Trophoblast cell (in vitro differentiated cells and primary cell): Measurements from ENCODE around the gene FGF9.

Experiments
- DNase-seq, 2 donors: peaks; one replicate each; pipeline ENCODE4 v3.0.0-alpha.2; 2016
- H2AFZ ChIP-seq: 2 replicates; pipeline ENCODE4 v1.6.1; 2013; ENCODE audit warnings: low read length, moderate library complexity, mild to moderate bottlenecking; ENCODE audit not compliant: insufficient read depth, poor library complexity
- H2AK5ac ChIP-seq: 2 replicates; pipeline ENCODE4 v1.6.1; 2013; ENCODE audit warnings: mild to moderate bottlenecking, low read length
- H2BK120ac ChIP-seq: 2 replicates; pipeline ENCODE4 v1.6.1; 2013; ENCODE audit warnings: low read length, mild to moderate bottlenecking, moderate library complexity; ENCODE audit not compliant: insufficient read depth, poor library complexity
- H2BK12ac ChIP-seq: 2 replicates; pipeline ENCODE4 v1.6.1; 2013; ENCODE audit warnings: mild to moderate bottlenecking, low read length, moderate library complexity
- H2BK5ac ChIP-seq: 2 replicates; pipeline ENCODE4 v1.6.1; 2013; ENCODE audit warnings: low read length, low read depth, moderate library complexity, mild to moderate bottlenecking; ENCODE audit not compliant: poor library complexity
- H3K14ac ChIP-seq: 2 replicates; pipeline ENCODE4 v1.6.1; 2013; ENCODE audit warnings: mild to moderate bottlenecking, low read length
- H3K18ac ChIP-seq: 2 replicates; pipeline ENCODE4 v1.6.1; 2013; ENCODE audit warnings: mild to moderate bottlenecking, low read length
- H3K23ac ChIP-seq: 2 replicates; pipeline ENCODE4 v1.6.1; 2013; ENCODE audit warnings: low read length
- H3K27ac ChIP-seq: 2 replicates; pipeline ENCODE4 v1.5.1; 2013; ENCODE audit warnings: low read depth, mild to moderate bottlenecking, inconsistent platforms, low read length, moderate library complexity
- H3K27me3 ChIP-seq: 2 replicates; pipeline ENCODE4 v1.6.1; 2013; ENCODE audit warnings: inconsistent platforms, mild to moderate bottlenecking, low read length, moderate library complexity; ENCODE audit not compliant: insufficient read depth
- H3K36me3 ChIP-seq, 2 experiments: 1 replicate in 1 of 2; 2 replicates in 1 of 2; pipeline ENCODE4 v1.6.1; 2013; ENCODE audit warnings: low read length in 2 of 2, mild to moderate bottlenecking in 2 of 2, moderate library complexity in 1 of 2; ENCODE audit not compliant: insufficient read depth in 2 of 2, control insufficient read depth in 1 of 2
- H3K4ac ChIP-seq: 2 replicates; pipeline ENCODE4 v1.6.1; 2013; ENCODE audit warnings: low read depth, mild to moderate bottlenecking, low read length, moderate library complexity
- H3K4me1 ChIP-seq, 2 experiments: 1 replicate in 1 of 2; 2 replicates in 1 of 2; pipeline ENCODE4 v1.6.1; 2013; ENCODE audit warnings: low read length in 2 of 2, mild to moderate bottlenecking in 2 of 2, moderate library complexity in 1 of 2; ENCODE audit not compliant: insufficient read depth in 2 of 2, control insufficient read depth in 1 of 2
- H3K4me2 ChIP-seq: 2 replicates; pipeline ENCODE4 v1.6.1; 2013; ENCODE audit warnings: inconsistent platforms, mild to moderate bottlenecking, low read length, moderate library complexity
- H3K4me3 ChIP-seq: 2 replicates; pipeline ENCODE4 v1.5.1; 2013; ENCODE audit warnings: mild to moderate bottlenecking, low read depth, low read length, inconsistent platforms
- H3K79me1 ChIP-seq: one replicate; pipeline ENCODE4 v1.6.1; 2013; ENCODE audit warnings: low read length
- H3K79me2 ChIP-seq: 2 replicates; pipeline ENCODE4 v1.6.1; 2013; ENCODE audit warnings: low read length, mild to moderate bottlenecking; ENCODE audit not compliant: control insufficient read depth, insufficient read depth, poor library complexity
- H3K9ac ChIP-seq: 2 replicates; pipeline ENCODE4 v1.6.1; 2013; ENCODE audit warnings: mild to moderate bottlenecking, low read length
- H3K9me3 ChIP-seq: 2 replicates; pipeline ENCODE4 v1.6.1; 2013; ENCODE audit warnings: low read depth, mild to moderate bottlenecking, control low read depth, inconsistent platforms, low read length; ENCODE audit not compliant: insufficient read depth
- H4K12ac ChIP-seq: 2 replicates; pipeline ENCODE4 v1.6.1; 2013; ENCODE audit warnings: low read depth, mild to moderate bottlenecking, low read length, moderate library complexity
- H4K8ac ChIP-seq: 2 replicates; pipeline ENCODE4 v1.6.1; 2013; ENCODE audit warnings: low read depth, mild to moderate bottlenecking, low read length, moderate library complexity
- H4K91ac ChIP-seq: one replicate; pipeline ENCODE4 v1.6.1; 2013; ENCODE audit warnings: low read depth, mild to moderate bottlenecking, low read length, moderate library complexity
- WGBS: extraction: QIAGEN DNeasy Blood & Tissue Kit; methylation state at CpG from one replicate; pipeline ENCODE4 v1.1.7; 2013; ENCODE audit warnings: missing lambda C conversion rate; ENCODE audit not compliant: insufficient read length, insufficient coverage; ENCODE audit errors: extremely low coverage; 5-methylcytosine and 5-hydroxymethylcytosine counted together

The FGF9 gene

GRCh38 chr13:21701460-21701859 lies 30.6 kb downstream of the FGF9 start:
- Histone ChIP-seq H2BK12ac (no peak overlapping the region), H4K8ac (no peak overlapping the region), H3K79me1 (no peaks in the 10 kb centered on the region), H3K4me3 (no peak overlapping the region), H2BK5ac (no peak overlapping the region), H3K27ac (no peak overlapping the region), H4K12ac (no peak overlapping the region), H3K18ac (no peak overlapping the region), H4K91ac (no peak overlapping the region), H3K4me2 (no peak overlapping the region), H3K14ac (no peak overlapping the region), H3K36me3 (no peaks in the 10 kb centered on the region), H2AK5ac (no peak overlapping the region), H3K4ac (no peak overlapping the region), H3K9ac (no peak overlapping the region), H2BK120ac (no peak overlapping the region), H3K27me3 (no peaks in the 10 kb centered on the region), H2AFZ (no peak overlapping the region), H3K9me3 (no peaks in the 10 kb centered on the region), H3K23ac (no peak overlapping the region), H3K79me2 (no peaks in the 10 kb centered on the region), H3K4me1 (peaks cover 0 to 4% of the 10 kb centered on the region in 2 experiments)
- WGBS, result no CpG with 5 or more reads among the region's 10 CpGs
- DNase-seq, result no peak

GRCh38 chr13:21703846-21704245 lies 33.0 kb downstream of the FGF9 start:
- no peak overlapping the region for H4K91ac ChIP-seq
- no peak overlapping the region for H3K27ac ChIP-seq
- no peak overlapping the region for H4K12ac ChIP-seq
- H3K9me3 ChIP-seq, result no peaks in the 10 kb centered on the region
- no peaks in the 10 kb centered on the region for H3K36me3 ChIP-seq
- peaks cover 0 to 8% of the 10 kb centered on the region in 2 experiments for H3K4me1 ChIP-seq
- no peak overlapping the region for H2BK120ac ChIP-seq
- no peak overlapping the region for H2BK5ac ChIP-seq
- no peak overlapping the region for H3K14ac ChIP-seq
- H3K4me3 ChIP-seq, result no peak overlapping the region
- H3K9ac ChIP-seq, result no peak overlapping the region
- H2BK12ac ChIP-seq, result no peak overlapping the region
- no peak for DNase-seq
- no peaks in the 10 kb centered on the region for H3K79me1 ChIP-seq
- no peak overlapping the region for H3K4me2 ChIP-seq
- WGBS, result no CpG with 5 or more reads among the region's 4 CpGs
- H2AFZ ChIP-seq, result no peak overlapping the region
- H3K18ac ChIP-seq, result no peak overlapping the region
- no peak overlapping the region for H3K4ac ChIP-seq
- H4K8ac ChIP-seq, result no peak overlapping the region
- H3K23ac ChIP-seq, result no peak overlapping the region
- no peaks in the 10 kb centered on the region for H3K27me3 ChIP-seq
- H2AK5ac ChIP-seq, result no peak overlapping the region
- H3K79me2 ChIP-seq, result no peaks in the 10 kb centered on the region

- DNase-seq, result peak; percentile 15 to 60
- Histone ChIP-seq H2AK5ac (no peak overlapping the region), H3K14ac (no peak overlapping the region), H4K8ac (no peak overlapping the region), H2AFZ (no peak overlapping the region), H3K27ac (no peak overlapping the region), H3K4me2 (no peak overlapping the region), H4K12ac (no peak overlapping the region), H3K4ac (no peak overlapping the region), H3K9ac (no peak overlapping the region), H3K23ac (no peak overlapping the region), H3K18ac (no peak overlapping the region), H3K9me3 (peaks cover 2% of the 10 kb centered on the region), H2BK5ac (no peak overlapping the region), H2BK120ac (no peak overlapping the region), H3K4me3 (no peak overlapping the region), H3K79me1 (no peaks in the 10 kb centered on the region), H3K79me2 (no peaks in the 10 kb centered on the region), H3K36me3 (no peaks in the 10 kb centered on the region), H4K91ac (no peak overlapping the region), H3K27me3 (no peaks in the 10 kb centered on the region), H2BK12ac (no peak overlapping the region), H3K4me1 (peaks cover 0 to 8% of the 10 kb centered on the region in 2 experiments)
- WGBS, result no CpG with 5 or more reads among the region's 3 CpGs
Observed at GRCh38 chr13:21707586-21707985, 36.7 kb downstream of the FGF9 start.

- no peak overlapping the region for H2BK120ac ChIP-seq
- H3K23ac ChIP-seq, result no peak overlapping the region
- H3K9me3 ChIP-seq, result peaks cover 2% of the 10 kb centered on the region
- H3K4ac ChIP-seq, result no peak overlapping the region
- H2BK5ac ChIP-seq, result no peak overlapping the region
- H3K79me1 ChIP-seq, result no peaks in the 10 kb centered on the region
- H3K4me2 ChIP-seq, result no peak overlapping the region
- no peak overlapping the region for H3K18ac ChIP-seq
- no peak overlapping the region for H3K27ac ChIP-seq
- H3K4me1 ChIP-seq, result peaks cover 0 to 8% of the 10 kb centered on the region in 2 experiments
- H2BK12ac ChIP-seq, result no peak overlapping the region
- H4K12ac ChIP-seq, result no peak overlapping the region
- no peak overlapping the region for H3K14ac ChIP-seq
- no peak overlapping the region for H4K8ac ChIP-seq
- no peak overlapping the region for H4K91ac ChIP-seq
- H3K4me3 ChIP-seq, result no peak overlapping the region
- no peaks in the 10 kb centered on the region for H3K36me3 ChIP-seq
- no peaks in the 10 kb centered on the region for H3K27me3 ChIP-seq
- no peak for DNase-seq
- no peak overlapping the region for H2AFZ ChIP-seq
- WGBS, result no CpG with 5 or more reads among the region's 1 CpG
- H3K79me2 ChIP-seq, result no peaks in the 10 kb centered on the region
- H3K9ac ChIP-seq, result no peak overlapping the region
- H2AK5ac ChIP-seq, result no peak overlapping the region
Observed at GRCh38 chr13:21709697-21710096, 38.8 kb downstream of the FGF9 start.
